Keratinocyte (primary cell): ENCODE measurements around the gene CYP2U1.

Experiments used
- CTCF ChIP-seq, 3 experiments: IDR thresholded peaks in 1 of 3; conservative IDR thresholded peaks in 1 of 3; optimal IDR thresholded peaks in 1 of 3; 2 replicates in 2 of 3; 3 replicates in 1 of 3; pipeline versions ENCODE3 to v1.5.1; 2011; ENCODE audit warnings: low read length in 3 of 3, mild to moderate bottlenecking in 3 of 3, moderate library complexity in 2 of 3, control low read depth in 1 of 3, inconsistent platforms in 1 of 3; ENCODE audit not compliant: insufficient read depth in 2 of 3; ENCODE audit errors: extremely low read depth in 1 of 3
- EZH2 ChIP-seq: IDR thresholded peaks from one replicate; pipeline ENCODE4 v1.6.1; 2012; ENCODE audit warnings: inconsistent platforms, mild to moderate bottlenecking, low read length, moderate library complexity

GRCh38 chr4:107970063-107970798, 38.9 kb downstream of the CYP2U1 start:
- no peak for TF ChIP-seq CTCF (optimal IDR thresholded peaks at IDR 0.05 in 1 of 3, IDR thresholded peaks at IDR 0.05 in 1 of 3, conservative IDR thresholded peaks at IDR 0.05 in 1 of 3; ENCODE audit: extremely low read depth in 1 of 3, insufficient read depth in 2 of 3, low read length in 3 of 3)
- no peak for TF ChIP-seq EZH2
